Activated CD8-positive, alpha-beta memory T cell treated with anti-CD3 and anti-CD28 coated beads for 1 hour (primary cell): ENCODE measurements around the gene FAM118A.
A peak's percentile ranks its signal among the peaks of the same experiment; 100 is the strongest.
"Not testable (repeated sequence)": the region's sequence is repeated elsewhere in the genome, so short reads cannot be mapped to it uniquely, and the experiment has no call there.

Experiments
- DNase-seq, 2 donors: peaks; one replicate each; pipeline ENCODE4 v3.0.0-alpha.2; 2020; ENCODE audit warnings: low read depth in 1 of 2; ENCODE audit errors: extremely low read depth in 1 of 2

FAM118A gene

GRCh38 chr22:45308391-45308956 lies 1.3 kb upstream of the FAM118A start:
- no peak for DNase-seq

GRCh38 chr22:45308957-45309421 lies 745 bp upstream of the FAM118A start:
- no peak for DNase-seq

- DNase-seq, result no peak
Measured at GRCh38 chr22:45310331-45310976, 720 bp downstream of the FAM118A start.

GRCh38 chr22:45310977-45311531 lies 1.3 kb downstream of the FAM118A start:
- no peak for DNase-seq

GRCh38 chr22:45312415-45312814 lies 2.7 kb downstream of the FAM118A start:
- DNase-seq, result no peak

GRCh38 chr22:45312856-45313255 lies 3.1 kb downstream of the FAM118A start:
- DNase-seq, result no peak

GRCh38 chr22:45314054-45314721 lies 4.5 kb downstream of the FAM118A start:
- no peak for DNase-seq

- no peak for DNase-seq
Measured at GRCh38 chr22:45314786-45315185, 5.1 kb downstream of the FAM118A start.

- no peak for DNase-seq
Measured at GRCh38 chr22:45316796-45317526, 7.2 kb downstream of the FAM118A start.

GRCh38 chr22:45317551-45318167 lies 7.9 kb downstream of the FAM118A start:
- DNase-seq, result no peak

- peak; percentile 74 to 76 for DNase-seq
Measured at GRCh38 chr22:45318168-45318557, 8.4 kb downstream of the FAM118A start.

- peak in 1 of 2 donors; percentile 34 for DNase-seq
Measured at GRCh38 chr22:45318558-45319323, 9.0 kb downstream of the FAM118A start.

GRCh38 chr22:45319324-45319685 lies 9.6 kb downstream of the FAM118A start:
- DNase-seq, result no peak

- no peak for DNase-seq
Measured at GRCh38 chr22:45320357-45320976, 10.7 kb downstream of the FAM118A start.

- DNase-seq, result no peak
Measured at GRCh38 chr22:45321827-45322226, 12.1 kb downstream of the FAM118A start.

- DNase-seq, result no peak
Measured at GRCh38 chr22:45322873-45323525, 13.3 kb downstream of the FAM118A start.

- no peak for DNase-seq
Measured at GRCh38 chr22:45323695-45324094, 14.0 kb downstream of the FAM118A start.

GRCh38 chr22:45324311-45324711 lies 14.6 kb downstream of the FAM118A start:
- no peak for DNase-seq

GRCh38 chr22:45328261-45328660 lies 18.5 kb downstream of the FAM118A start:
- not testable (repeated sequence) for DNase-seq
